Posterior cingulate gyrus (tissue), 11 donors: ENCODE measurements around the gene ZNF175.

Experiments used
- DNase-seq, 10 donors: peaks; one replicate each; pipeline versions ENCODE4 v3.0.0 to v3.0.0-alpha.2; 2020 to 2021; ENCODE audit warnings: mixed read lengths in 3 of 10
- intact Hi-C: fragments of 100-400 bp; cut with DNase I; formaldehyde crosslinking; loops from one replicate; pipeline ENCODE4 v1.15.1; 2023

ZNF175 gene

DNA sequence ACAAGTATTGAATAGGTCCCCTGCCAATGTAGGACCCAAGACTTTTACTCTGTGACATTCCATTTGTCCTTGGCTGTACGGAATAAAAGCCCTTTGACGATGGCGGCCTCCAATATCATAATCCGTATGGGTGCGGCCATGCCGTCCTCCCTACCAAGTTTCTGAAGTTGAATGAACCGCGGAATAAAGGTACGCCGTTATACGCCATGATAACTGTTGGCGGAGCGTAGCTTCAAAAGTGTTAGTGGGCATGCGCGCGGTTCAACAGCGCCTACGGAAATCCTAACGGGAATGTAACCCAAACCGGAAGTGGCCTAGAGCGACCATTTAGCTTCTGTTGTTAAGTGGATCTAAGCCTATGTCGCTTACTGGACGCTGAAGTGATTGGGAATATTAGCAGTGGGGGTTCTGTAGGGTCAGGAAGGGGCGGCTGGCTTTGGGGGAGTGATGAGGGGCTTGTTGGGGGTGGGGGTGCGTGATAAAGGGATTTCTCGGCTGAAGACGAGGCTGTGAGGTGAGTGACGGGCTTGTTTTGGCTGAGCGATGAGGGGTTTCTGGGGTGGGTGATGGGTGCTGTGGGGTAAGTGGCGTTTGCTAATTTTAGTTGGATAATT, at the start of gene ZNF175:
Gene ZNF175 (plus strand): TSS at position 322 of the 614 bp plus-strand sequence. CDS start 2,047 bp downstream, outside the sequence.
- intact Hi-C loops = loop anchor here (1.0 kb wide), 1 partner anchor 23 kb away; no protein-coding TSS in a partner anchor
- peak; percentile 89 to 98 (median 93) for DNase-seq

DNA sequence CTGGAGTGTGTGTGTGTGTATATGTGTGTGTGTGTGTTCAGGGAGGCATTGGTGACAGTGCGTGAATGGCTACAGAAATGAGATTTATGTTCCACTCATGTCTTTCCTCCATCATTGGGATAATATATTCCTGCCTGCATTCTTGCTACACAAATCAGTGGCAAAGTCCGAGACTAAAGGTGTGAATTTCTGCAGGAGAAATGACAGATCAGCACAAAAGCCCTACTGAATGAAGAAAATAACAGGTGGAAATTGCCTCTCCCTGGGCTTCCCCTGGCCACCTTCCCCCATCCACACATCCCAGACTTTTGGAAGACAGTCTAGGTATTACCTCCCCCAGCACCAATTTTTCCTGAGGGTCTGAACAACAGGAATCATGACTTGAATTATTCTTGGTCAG, 49.7 kb upstream of the ZNF175 start:
- intact Hi-C loops = no loop called here
- DNase-seq = no peak

DNA sequence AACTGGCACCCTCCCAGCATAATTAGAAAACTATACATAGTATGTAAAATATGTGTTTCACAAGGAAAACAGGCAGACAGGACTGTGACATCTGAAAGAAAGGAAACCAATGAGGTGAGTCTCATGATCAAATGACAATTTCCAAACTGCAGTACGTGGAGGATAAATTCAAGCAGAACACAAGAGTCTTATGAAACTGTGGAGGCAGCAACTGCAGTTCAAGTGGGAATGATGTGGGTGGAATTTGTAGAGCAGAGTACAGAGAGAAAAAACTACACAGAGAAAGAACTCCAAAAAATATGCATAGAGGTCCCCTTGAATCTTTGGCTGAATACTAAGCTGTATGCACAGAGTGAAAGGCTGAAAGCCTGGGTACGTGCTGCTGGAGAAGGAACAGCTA, 49.3 kb upstream of the ZNF175 start:
- intact Hi-C loops = no loop called here

DNA sequence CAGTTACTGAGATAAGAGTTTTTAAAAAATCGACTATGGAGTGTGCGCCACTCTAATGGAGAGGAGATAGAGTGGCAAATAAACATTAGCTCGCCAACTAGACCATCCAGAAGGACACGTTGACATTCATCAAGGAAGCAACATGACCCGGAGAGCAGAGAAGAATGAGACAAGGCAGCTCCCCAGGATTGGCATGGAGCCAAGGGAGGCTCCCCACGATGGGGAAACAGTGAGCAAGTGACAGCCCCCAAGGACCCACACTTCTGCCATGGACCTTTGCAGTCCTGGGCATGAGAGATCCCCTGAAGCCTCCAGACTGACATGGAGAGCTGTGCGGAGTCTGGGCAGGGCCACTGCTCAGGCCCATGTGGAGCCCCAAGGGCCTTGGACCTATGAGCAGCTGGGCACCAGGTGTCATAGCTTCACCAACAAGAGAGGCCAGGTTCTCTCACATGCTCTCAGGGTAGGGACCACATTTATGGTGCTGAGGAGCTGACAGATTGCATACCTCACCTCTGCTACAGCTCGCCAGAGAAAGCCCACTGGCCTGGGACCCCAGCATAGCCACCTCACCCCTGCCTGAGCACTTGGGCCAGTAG, 46.3 kb upstream of the ZNF175 start:
- intact Hi-C loops = no loop called here
- DNase-seq = no peak

More for the DNA sequence above, 49.3 kb upstream of the ZNF175 start:
- no peak for DNase-seq

DNA sequence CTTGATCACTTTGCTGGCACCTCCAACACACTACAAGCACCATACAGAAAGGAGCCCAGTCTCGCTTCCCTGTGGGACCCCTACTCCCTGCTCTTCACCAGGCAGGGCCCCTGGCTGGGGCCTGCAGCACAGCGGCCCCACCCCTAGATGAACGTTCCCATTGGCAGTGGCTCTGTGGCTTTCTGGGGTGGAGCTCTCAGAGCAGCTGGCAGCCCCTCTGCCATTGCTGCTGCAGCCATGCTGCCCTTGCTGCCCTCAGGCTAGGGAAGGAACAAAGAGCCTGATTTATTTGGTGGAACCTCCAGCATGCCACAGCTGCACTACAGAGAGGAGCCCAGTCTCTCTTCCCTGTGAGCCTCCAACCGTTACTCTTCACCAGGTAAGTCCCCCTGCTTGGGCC, 45.4 kb upstream of the ZNF175 start:
- intact Hi-C loops = no loop called here
- DNase-seq = no peak

DNA sequence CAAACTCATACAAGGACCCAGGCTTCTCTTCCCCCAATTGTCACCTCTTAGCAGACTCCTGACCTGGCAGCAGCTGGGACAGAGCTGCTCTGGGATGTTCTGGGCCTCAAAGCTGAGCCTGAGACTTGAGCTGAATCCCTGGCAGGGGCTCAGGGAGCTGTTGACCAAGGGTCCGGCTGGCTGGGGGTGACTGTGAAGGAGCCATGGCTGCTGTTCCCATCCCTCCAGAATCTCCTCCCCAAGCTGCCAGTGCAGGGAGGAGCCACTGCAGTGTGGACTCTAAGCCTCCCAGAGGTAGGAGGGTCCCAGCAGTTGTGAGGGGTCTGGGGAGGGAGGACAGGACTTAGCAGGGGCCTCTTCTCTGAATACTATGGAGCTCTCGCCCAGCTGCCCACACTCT, 41.8 kb upstream of the ZNF175 start:
- no peak for DNase-seq
- intact Hi-C loops = no loop called here

DNA sequence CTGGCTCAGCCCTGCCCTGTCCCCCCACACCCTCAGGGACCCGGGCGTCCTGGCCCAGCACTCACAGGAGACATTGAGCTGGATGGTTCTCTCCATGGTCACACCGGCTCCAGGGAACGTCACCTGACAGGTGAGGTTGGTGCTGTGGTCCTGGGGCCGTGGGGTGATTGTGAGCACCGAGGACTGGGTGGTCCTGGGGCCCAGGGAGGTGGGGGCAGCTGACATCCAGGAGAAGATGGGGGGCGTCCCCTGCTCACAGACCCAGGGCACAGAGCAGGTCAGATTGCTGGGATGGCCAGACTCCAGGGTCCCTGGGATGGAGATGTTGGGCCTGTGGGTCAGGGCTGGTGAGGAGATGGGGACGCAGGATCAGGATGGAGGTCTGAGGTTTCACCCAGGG, 40.5 kb upstream of the ZNF175 start:
- intact Hi-C loops = no loop called here

DNA sequence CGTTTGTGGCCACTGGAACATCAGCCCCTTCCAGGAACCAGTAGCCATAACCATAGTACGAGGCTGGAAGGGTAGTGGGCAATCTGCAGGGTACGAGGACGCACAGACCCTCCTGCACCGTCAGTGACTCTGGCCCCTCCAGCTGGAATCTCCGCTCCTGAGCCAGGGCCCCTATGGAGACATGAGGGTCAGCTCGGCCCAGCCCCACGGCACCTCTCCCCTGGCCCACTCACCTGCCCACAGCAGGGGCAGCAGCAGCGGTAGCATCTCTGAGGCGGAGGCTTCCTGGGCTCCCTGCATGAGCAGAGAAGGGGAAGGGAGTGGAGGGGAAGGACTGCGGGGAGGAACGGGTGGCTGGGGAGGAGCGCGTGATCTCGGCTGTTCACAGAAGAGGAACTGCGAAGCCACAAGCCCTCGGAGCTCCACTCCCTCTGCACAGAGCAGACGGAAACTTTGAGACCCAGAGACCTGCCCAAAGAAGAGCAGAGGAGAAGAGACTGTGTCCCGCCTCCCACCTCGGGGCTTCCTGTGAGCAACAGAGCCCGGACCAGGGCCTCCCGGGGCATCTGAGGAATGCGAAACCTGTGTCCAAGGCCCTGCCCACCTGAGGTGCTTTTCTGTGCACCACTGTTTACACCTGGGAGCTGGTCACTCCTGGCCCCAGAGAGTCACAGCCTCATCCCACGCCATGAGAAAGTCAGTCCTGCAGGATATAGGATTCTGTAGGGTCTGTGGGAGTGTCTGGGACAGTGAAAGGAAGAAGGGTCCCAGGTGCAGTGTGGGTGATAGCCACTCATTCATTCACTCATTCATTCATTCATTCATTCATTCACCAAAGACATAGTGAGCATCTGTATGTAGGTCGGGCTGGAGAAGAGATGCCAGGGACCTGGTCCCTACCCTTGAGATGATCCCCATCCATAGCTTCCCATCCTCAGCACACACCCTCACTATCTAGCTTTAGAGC, 39.5 kb upstream of the ZNF175 start, which contains the start of gene SIGLEC6:
Gene SIGLEC6 (minus strand): TSS at position 322 of the 967 bp plus-strand sequence. CDS start 22 bp downstream, at position 300.
- peak in 4 of 10 donors; percentile 25 to 87 (median 38) for DNase-seq
- intact Hi-C loops = no loop called here

More for the DNA sequence above, 40.5 kb upstream of the ZNF175 start:
- no peak for DNase-seq

DNA sequence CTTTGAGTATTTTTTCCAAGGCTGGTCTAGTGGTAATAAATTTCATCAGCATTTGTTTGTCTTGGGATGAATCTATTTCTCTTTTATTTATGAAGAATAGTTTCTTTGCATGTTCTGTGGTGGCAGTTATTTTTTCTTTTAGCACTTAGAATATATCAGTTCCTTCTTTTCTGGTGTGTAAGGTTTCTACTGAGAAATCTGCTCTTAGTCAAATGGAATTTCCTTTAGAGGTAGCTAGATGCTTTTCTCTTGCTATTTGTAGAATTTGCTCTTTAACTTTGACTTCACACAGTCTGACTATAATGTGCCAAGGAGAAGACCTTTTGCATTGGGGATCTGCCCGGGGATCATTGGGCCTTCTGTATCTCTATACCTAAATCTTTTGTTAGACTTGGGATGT, 35.5 kb upstream of the ZNF175 start:
- intact Hi-C loops = no loop called here
- no peak for DNase-seq

DNA sequence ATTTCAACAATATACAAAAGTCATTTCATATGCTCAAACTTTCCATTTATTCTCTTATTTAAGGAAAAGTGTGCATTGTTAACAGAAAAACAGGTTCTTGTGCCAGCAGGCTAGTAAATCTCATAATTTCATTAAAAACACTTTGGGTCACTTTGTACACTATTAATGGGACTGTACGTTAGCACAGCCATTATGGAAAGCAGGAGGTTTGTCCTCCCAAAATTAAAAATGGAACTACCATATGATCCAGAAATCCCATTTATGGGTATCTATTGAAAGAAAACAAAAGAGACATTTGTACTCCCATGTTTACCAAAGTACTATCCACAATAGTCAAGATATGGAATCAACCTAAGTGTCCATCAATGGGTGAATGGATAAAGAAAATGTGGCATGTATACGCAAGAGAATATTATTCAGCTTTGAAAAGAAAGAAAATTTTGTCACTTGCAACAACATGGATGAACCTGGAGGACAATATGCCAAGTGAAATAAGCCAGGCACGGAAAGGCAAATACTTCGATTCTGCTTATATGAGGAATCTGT, 31.2 kb upstream of the ZNF175 start:
- DNase-seq = no peak
- intact Hi-C loops = no loop called here

DNA sequence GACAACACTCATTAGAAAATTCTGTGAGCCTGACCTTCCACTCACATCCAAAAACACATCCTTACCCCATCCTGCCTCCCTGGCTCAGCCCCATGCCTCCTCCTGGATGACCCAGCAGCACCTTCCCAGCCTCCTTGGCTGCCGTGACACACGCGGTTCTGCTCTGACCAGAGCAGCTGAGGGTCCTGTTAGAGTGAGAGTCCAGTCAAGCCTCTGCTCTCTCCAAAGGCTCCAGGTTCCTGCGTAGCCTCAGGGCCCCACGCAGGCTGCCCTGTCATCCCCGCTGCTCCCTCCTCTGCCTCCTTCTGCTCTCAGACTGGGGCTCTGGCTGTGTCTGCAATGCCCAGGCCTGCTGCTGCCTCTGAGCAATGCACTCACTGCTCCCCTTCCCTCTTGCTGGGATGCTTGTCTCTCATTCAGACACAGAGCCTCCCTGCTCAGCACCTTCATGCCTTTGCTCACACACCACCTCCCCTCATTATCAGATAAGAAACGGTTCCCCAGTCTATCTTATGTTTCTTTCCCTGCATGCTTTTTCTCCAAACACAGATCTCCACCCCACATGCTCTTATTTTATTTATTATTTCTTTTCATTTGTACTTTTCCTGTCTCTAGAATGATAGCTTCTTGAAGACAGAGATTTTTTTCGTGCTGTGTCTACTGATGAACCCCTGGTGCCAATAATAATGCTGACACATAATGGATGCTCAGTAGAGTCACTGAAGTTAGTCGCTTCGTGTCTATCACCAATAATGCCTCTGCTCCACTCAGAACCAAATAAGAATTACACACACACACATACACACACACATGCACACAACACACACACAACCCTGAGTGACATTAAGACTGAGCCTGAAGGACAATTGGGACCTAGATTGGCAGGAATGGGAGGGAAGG, 29.4 kb upstream of the ZNF175 start:
- no peak for DNase-seq
- intact Hi-C loops = no loop called here

DNA sequence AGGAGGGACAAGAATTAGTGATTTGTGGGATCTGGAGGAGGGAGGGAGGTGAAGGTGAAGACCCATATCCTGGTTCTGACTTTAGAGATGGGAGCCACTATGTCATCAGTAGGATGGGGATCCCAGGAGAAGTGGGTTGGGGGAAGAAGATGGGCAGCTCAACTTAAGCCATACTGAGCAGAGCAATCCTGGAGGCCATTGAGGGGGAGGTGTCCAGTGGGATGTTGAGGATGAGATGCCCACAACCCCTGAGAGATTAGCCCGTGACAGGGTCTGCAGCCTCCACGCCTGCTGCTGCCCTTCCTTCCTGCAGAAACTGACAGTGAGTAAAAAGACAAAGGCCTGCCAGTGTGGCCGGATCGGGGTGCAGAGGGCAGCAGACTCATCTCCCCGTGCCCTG, 28.4 kb upstream of the ZNF175 start:
- intact Hi-C loops = no loop called here
- DNase-seq = no peak

DNA sequence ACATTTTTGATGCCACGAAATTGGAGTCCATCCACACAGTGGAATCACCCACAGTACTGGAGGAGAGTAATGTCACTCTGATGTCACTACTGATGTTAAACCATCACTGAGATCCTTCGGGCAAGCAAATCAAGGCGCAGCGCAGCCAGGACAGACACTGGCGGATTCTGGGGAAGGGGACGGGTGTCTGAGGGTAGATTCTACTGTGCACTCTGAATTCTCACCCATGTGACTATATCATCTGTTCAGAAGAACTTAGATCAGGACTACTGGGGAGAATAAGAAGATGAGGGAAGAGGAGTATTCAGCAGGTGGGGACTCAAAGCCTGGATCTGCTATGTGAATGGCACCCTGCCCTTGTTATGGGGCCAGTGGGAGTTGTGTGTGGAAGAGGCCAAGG, 27.0 kb upstream of the ZNF175 start:
- intact Hi-C loops = no loop called here
- no peak for DNase-seq

DNA sequence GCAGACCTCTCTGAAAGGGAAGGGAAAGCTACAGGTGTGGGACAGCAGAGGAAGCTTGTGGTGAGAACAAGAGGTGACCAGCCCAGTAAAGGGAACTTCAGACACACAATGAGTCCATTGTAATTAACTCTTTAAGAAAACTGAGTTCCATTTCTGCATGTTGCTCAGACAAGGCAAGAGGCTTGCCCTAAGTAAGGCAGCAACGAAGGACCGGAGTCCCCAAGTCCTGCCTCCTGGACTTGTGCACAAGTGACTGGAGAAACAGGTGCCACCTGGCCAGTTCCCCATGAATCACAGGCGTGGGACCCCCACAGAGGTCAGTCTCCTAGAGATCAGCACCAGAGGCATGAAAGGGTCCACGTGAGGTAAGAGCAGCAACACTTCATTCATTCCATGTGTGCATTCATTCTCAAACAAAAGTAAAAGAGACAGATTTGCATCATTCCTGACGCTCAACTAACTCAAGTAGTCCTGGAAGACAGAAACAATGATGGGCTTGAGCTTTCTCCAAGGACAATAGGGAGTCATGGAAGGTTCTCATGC, 24.9 kb upstream of the ZNF175 start:
- no peak for DNase-seq
- intact Hi-C loops = no loop called here

DNA sequence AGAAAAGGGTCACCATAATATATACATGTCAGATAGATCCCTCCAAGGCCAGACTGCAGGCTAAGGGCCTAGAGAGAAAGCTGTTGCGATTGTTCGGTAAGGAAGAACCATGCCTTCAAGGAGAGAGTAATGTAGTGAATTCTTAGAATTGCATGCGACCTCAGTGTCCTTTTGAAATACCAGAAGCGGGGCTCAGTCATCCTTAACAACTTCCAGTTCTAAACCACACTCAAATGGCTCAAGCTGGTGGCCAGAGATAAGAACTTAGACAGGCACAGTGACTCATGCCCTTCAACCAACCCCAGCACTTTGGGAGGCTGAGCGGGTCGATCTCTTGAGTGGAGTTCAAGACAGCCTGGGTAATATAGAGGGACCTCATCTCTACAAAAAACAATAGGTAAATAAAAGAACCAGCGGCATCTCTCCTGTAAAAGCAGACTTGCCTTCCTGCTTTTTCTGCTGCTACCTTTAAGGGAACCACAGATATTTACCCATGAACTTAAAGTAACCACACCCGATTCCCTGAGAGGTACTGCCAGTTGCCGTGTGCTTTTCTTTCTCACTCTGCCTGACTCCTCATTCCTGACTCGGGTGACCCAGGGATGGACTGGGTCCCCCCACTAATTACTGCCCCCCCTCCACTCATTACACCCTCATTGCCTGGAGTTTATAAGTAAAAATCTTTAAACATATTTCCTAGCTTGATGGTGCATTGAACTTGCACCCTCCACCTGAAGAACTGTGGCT, 24.3 kb upstream of the ZNF175 start:
- intact Hi-C loops = no loop called here
- no peak for DNase-seq

DNA sequence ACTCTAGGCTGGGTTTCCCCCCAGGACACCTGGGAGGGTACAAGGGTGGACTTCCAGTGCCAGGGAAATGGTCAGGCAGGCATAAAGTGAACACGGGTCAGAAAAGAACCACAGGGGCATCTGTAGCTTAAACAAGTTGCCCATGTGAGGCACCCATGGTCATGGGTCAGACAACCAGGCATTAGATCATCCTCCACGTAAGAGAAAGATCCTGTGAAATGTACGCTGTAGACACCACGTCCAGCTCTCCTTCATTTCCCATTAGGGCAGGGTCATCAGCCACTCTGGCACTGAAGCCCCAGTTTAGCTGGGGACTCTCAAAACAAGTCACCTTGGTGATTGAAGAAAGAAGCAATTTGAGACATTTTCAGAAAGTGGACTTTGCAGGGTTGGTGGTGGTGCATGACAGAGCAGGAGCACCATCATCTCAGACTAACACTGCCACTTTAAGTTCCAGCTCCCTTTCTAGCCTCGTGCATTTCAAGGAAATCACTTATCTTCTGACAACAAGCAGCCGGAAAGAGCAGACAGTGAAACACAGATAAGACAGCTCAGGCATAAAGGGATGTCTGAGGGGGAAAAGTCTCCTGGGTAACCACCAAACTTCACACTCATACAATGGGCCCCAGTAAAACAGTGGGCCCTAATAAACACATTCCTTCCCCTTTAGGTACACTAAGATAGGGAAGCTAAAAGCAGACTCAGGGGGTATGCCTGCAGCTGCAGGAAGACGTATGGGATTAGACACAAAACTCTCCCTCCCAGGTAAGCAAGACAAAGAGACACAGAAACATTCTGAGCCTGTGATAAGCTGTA, 23.5 kb upstream of the ZNF175 start:
- intact Hi-C loops = no loop called here
- no peak for DNase-seq

DNA sequence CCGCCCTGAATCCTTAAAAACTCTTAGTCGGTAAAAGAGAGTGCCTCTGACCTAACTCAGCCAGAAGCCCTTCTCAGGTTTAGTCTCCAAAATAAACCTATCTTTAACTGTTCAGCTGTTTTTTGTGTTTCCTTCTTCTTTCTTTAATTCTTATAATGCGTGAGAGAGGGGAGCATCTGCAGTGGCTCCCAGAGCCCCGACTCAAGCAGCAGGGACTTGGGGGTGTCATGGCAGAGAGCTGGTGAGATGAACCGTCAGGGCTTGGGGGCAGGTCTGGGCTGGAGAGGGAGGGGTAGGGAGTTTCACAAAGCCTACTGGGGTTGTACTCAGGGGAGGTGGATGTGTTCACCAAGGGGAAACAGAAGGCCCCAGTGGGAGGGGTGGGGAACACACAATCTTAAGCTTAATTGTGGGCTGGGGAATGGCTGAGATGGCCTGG, 22.9 kb upstream of the ZNF175 start:
- no peak for DNase-seq
- intact Hi-C loops = no loop called here

DNA sequence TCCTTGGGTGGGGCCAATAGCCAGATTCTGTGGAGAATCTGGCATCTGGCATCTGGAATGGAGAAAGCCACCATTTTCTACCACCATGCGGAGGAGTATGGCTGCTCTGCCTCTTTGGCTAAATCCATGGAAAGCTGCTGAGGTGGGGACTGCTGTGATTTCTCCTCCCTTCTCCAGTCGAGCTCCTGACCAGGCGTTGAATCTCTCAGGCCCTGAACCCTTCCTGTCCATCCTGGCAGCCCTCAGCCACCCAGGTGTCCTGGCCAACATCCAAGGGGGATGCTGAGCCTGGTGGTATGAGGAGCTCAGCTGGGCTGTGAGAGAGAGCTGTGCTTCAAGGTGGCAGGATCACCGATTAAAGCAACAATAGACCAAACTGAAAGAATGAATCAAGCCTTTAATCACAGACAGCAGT, 22.2 kb upstream of the ZNF175 start:
- intact Hi-C loops = no loop called here
- DNase-seq = peak in 1 of 10 donors; percentile 55
